Muscle of leg (tissue), 11 donors: Measurements from ENCODE around the gene NRXN3. TPM values are rescaled to one million over a fixed set of nuclear protein-coding genes. Genes with fewer than 3 reads are reported as not detected.

Experiments used
- DNase-seq: peaks from one replicate; pipeline ENCODE4 v3.0.0; 2013
- H3K27ac ChIP-seq: one replicate; pipeline ENCODE4 v1.5.1; 2013; ENCODE audit warnings: mild to moderate bottlenecking, low read length, control low read depth
- H3K27me3 ChIP-seq: one replicate; pipeline ENCODE4 v1.6.1; 2013; ENCODE audit warnings: low read length; ENCODE audit not compliant: control insufficient read depth, insufficient read depth
- H3K36me3 ChIP-seq: one replicate; pipeline ENCODE4 v1.6.1; 2013; ENCODE audit warnings: low read length; ENCODE audit not compliant: control insufficient read depth, insufficient read depth
- H3K4me1 ChIP-seq: one replicate; pipeline ENCODE4 v1.6.1; 2013; ENCODE audit warnings: low read length; ENCODE audit not compliant: control insufficient read depth, insufficient read depth
- H3K4me3 ChIP-seq: one replicate; pipeline ENCODE4 v1.5.1; 2013; ENCODE audit warnings: low read length, control low read depth
- H3K9me3 ChIP-seq: replicated peaks from 2 replicates; pipeline ENCODE4 v1.6.1; 2013; ENCODE audit warnings: low read depth, low read length; ENCODE audit not compliant: control insufficient read depth
- WGBS: methylation state at CpG from one replicate; pipeline ENCODE4 v1.1.5; 2013; ENCODE audit warnings: missing lambda C conversion rate; ENCODE audit not compliant: insufficient coverage; 5-methylcytosine and 5-hydroxymethylcytosine counted together
- polyA plus RNA-seq, 8 donors: library from polyadenylated mRNA; unstranded; fragments of 120-200 nt; gene quantifications; one replicate each; pipeline versions ENCODE4 v1.2.1 to v1.2.3, GENCODE V29; 2013; ENCODE audit warnings: inconsistent platforms in 1 of 8, low replicate concordance in 1 of 8; ENCODE audit not compliant: insufficient read length in 8 of 8, insufficient read depth in 1 of 8
- total RNA-seq: library from RNA; stranded (reverse); fragments of 120-200 nt; gene quantifications from one replicate; pipeline ENCODE4 v1.2.4, GENCODE V29; 2013

NRXN3 gene
- total and polyA plus RNA-seq, 9 donors = 0.49 to 1.9 (median 0.69) TPM

- peak; percentile 90 for DNase-seq
- H3K4me1 ChIP-seq = peaks cover 20% of the 10 kb centered on the region
- WGBS = under 1% methylated on average over 59 of the region's 67 CpGs
- H3K27me3 ChIP-seq = peaks cover 41% of the 10 kb centered on the region
- H3K4me3 ChIP-seq = peak overlapping the region; percentile 52
- no peaks in the 10 kb centered on the region for H3K9me3 ChIP-seq
- no peak overlapping the region for H3K27ac ChIP-seq
- no peaks in the 10 kb centered on the region for H3K36me3 ChIP-seq
Measured at GRCh38 chr14:79278798-79279644, 1108.8 kb downstream of the NRXN3 start.

- WGBS = 0% methylated on average over 13 of the region's 41 CpGs
- peaks cover 41% of the 10 kb centered on the region for H3K27me3 ChIP-seq
- peak overlapping the region; percentile 52 for H3K4me3 ChIP-seq
- peaks cover 20% of the 10 kb centered on the region for H3K4me1 ChIP-seq
- H3K27ac ChIP-seq = no peak overlapping the region
- peak; percentile 5 for DNase-seq
- H3K36me3 ChIP-seq = no peaks in the 10 kb centered on the region
- no peaks in the 10 kb centered on the region for H3K9me3 ChIP-seq
Measured at GRCh38 chr14:79279645-79280597, 1109.7 kb downstream of the NRXN3 start.

DNA sequence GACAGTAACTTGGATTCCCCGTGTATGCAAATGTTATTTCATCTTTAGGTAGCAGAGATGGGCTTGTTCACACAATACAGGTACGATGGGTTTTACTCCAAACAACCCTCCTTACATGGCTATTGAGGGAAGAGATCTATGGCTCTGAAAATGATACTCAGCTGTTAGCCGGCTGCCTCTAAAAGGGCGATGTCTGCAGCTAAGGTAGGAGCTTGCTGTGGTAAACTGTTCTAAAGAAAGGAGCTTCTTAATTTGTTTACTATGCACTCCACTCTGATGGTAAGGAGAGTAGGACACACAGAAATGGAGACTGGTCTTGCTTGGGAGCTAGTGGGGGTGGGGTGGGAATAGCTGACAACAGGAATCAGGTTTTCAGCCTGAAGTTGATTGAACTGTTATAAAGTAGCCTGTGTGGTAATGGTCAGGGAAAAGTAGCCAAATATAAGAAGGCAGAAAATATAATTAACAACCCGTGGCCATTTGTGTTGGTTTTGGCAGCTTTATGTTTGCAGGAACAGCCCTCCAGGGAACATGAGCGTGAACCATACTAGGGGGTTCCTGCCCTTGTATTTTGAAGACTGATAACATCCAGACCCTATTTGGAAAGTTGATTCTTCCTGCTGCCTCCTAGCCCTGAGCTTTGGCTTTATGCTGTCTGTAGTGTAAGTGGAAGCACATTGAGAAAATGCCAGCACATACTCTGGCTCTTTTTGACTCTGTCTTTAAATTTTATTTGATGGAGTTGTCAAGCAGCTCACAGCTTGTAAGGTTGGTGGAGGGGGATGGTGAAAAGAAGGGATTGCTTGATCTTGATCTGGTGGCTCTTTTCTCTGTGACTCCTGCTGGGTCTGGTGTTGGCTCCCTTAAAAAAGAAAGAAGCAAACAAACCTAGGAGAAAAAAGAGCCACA lies 1111.3 kb downstream of the NRXN3 start:
- Histone ChIP-seq H3K9me3 (no peaks in the 10 kb centered on the region), H3K27me3 (peaks cover 41% of the 10 kb centered on the region), H3K4me3 (no peak overlapping the region), H3K4me1 (peaks cover 20% of the 10 kb centered on the region), H3K27ac (no peak overlapping the region), H3K36me3 (no peaks in the 10 kb centered on the region)
- WGBS = 0% methylated on average over 3 of the region's 6 CpGs
- no peak for DNase-seq

DNA sequence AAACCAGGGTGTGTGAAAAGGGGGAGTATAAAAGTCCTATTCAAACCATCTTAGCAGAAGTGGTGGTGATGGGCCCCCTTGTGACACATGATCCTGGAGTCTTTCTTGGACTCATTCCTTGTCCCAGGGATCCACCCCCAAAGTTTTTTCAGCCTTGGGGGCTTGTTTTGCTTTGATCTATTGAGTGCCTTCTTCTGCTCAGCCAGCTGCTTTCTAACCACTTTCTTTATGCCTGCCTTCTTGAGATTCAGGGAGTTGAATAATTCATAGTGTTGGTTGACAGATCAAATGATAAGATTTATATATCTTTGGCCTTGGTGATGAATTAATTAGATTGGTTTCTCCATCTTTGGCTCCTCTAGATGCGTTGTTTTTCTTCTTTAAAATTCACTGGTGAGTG lies 1114.4 kb downstream of the NRXN3 start:
- H3K4me3 ChIP-seq = no peak overlapping the region
- H3K36me3 ChIP-seq = no peaks in the 10 kb centered on the region
- H3K9me3 ChIP-seq = no peaks in the 10 kb centered on the region
- H3K4me1 ChIP-seq = peaks cover 7% of the 10 kb centered on the region
- WGBS = no CpG with 5 or more reads among the region's 1 CpG
- no peak for DNase-seq
- no peak overlapping the region for H3K27ac ChIP-seq
- peaks cover 20% of the 10 kb centered on the region for H3K27me3 ChIP-seq

- Histone ChIP-seq H3K4me1 (peaks cover under 1% of the 10 kb centered on the region), H3K9me3 (no peaks in the 10 kb centered on the region), H3K4me3 (no peak overlapping the region), H3K27me3 (peaks cover 14% of the 10 kb centered on the region), H3K36me3 (no peaks in the 10 kb centered on the region), H3K27ac (no peak overlapping the region)
- DNase-seq = no peak
Measured at GRCh38 chr14:79285263-79285662, 1115.1 kb downstream of the NRXN3 start.

DNA sequence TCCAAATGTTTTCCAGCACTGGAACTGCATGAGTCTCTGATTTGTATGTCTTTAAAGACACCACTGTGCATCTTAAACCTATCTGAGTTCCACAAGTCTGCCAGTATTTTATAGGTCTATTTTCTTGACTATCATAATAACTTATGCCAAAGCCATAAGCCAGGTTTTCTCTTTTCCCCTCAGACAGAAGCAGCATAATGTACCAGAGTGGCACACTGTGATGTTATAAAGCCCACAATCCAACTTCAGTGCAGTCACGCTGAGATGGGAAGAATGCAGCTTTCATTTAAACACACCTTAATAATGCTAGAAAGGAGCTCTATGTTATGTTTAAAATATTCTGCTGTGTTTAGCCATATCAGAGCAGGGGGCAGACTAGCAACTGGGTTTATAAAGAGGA lies 1117.8 kb downstream of the NRXN3 start:
- no peak overlapping the region for H3K4me3 ChIP-seq
- WGBS = no CpG with 5 or more reads among the region's 1 CpG

GRCh38 chr14:79293482-79294177 lies 1123.5 kb downstream of the NRXN3 start:
- H3K27ac ChIP-seq = no peak overlapping the region
- H3K4me3 ChIP-seq = no peak overlapping the region
- H3K36me3 ChIP-seq = no peaks in the 10 kb centered on the region
- H3K9me3 ChIP-seq = no peaks in the 10 kb centered on the region
- H3K4me1 ChIP-seq = no peaks in the 10 kb centered on the region
- no peaks in the 10 kb centered on the region for H3K27me3 ChIP-seq
- peak; percentile 51 for DNase-seq
- 20% methylated on average over 2 of the region's 11 CpGs for WGBS

More for the DNA sequence above, 1117.8 kb downstream of the NRXN3 start:
- Histone ChIP-seq H3K4me1 (no peaks in the 10 kb centered on the region), H3K27me3 (no peaks in the 10 kb centered on the region), H3K36me3 (no peaks in the 10 kb centered on the region), H3K27ac (no peak overlapping the region), H3K9me3 (no peaks in the 10 kb centered on the region)
- no peak for DNase-seq

DNA sequence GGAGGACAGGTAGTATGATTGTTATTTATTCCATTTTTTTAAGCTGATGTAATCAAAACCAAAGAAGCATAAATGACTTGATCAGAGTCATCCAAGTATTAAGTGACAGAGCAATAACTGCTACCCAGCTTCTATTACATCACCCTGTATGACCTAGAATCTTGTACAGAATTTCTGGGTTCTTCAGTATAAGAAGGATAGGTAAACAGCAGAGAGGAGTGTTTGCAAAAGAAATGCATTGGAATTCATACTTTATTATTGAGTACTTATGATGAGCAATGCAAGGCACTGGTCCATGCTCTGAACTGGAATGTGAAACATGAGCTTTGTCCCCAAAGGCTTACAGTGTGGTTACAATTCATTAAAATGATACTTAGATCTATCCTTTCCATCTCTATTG lies 1124.3 kb downstream of the NRXN3 start:
- Histone ChIP-seq H3K36me3 (no peaks in the 10 kb centered on the region), H3K4me3 (no peak overlapping the region), H3K27ac (no peak overlapping the region), H3K9me3 (no peaks in the 10 kb centered on the region), H3K27me3 (no peaks in the 10 kb centered on the region), H3K4me1 (no peaks in the 10 kb centered on the region)
- DNase-seq = no peak

- DNase-seq = no peak
- H3K27me3 ChIP-seq = no peaks in the 10 kb centered on the region
- no peak overlapping the region for H3K27ac ChIP-seq
- H3K36me3 ChIP-seq = no peaks in the 10 kb centered on the region
- no peaks in the 10 kb centered on the region for H3K4me1 ChIP-seq
- H3K9me3 ChIP-seq = no peaks in the 10 kb centered on the region
- no peak overlapping the region for H3K4me3 ChIP-seq
Measured at GRCh38 chr14:79295385-79295784, 1125.2 kb downstream of the NRXN3 start.
